Right lobe of liver (tissue), 4 donors: ENCODE data around the gene RRP1.

Experiments used
- CTCF ChIP-seq, 4 donors: fragments of 200-600 bp in 3 of 4; fragments of 450-650 bp in 1 of 4; IDR thresholded peaks; one replicate each; pipeline versions ENCODE4 v1.5.1 to v1.8.0; 2016 to 2022; ENCODE audit warnings: antibody characterized with exemption in 4 of 4, mild to moderate bottlenecking in 2 of 4
- POLR2A ChIP-seq: fragments of 450-650 bp; IDR thresholded peaks from one replicate; pipeline ENCODE4 v1.6.1; 2017; ENCODE audit warnings: antibody characterized with exemption, mild to moderate bottlenecking
- donor health status: DM: no; HTN: no; CAD: no.
- donor health status: DM: no; HTN: no; CAD: no.
- donor health status: DM: no; HTN: yes; CAD: no.

GRCh38 chr21:43835050-43835449 is 45.7 kb downstream of the RRP1 start:
- TF ChIP-seq CTCF (IDR thresholded peaks at IDR 0.05) (no peak), POLR2A (no peak)
